GM12878 (cell line): ENCODE measurements around the gene SFXN5. TPM values are rescaled to one million over a fixed set of nuclear protein-coding genes. Genes with fewer than 3 reads are reported as not detected.
"Not testable (repeated sequence)": the region's sequence is repeated elsewhere in the genome, so short reads cannot be mapped to it uniquely, and the experiment has no call there.

Experiments used
- ATAC-seq: fragments of 200-7000 bp; cut with Tn5 transposase; 3 replicates; pipeline ENCODE4 v1.9.1; 2020; ENCODE audit warnings: mild to moderate bottlenecking, moderate library complexity
- BruUV-seq: library from RNA; stranded (reverse); fragments of 400-500 nt; replicated peaks from 2 replicates; lab custom pipeline; 2021; lab: Mats Ljungman, UMichigan
- CTCF ChIA-PET: fragments of 300-600 bp; sonication (Branson Sonifier 250); formaldehyde crosslinking; extraction: SDS; loops from one replicate; lab custom pipeline; 2021; ENCODE audit warnings: inconsistent platforms; lab: Yijun Ruan, JAX
- POLR2A ChIA-PET: fragments of 350-600 bp; formaldehyde crosslinking; extraction: SDS; loops from one replicate; lab custom pipeline; 2021; ENCODE audit warnings: inconsistent platforms; lab: Charles Lee
- RAD21 ChIA-PET: fragments of 300-600 bp; sonication (Branson Sonifier 250); formaldehyde crosslinking; loops from one replicate; lab custom pipeline; 2023; ENCODE audit warnings: antibody characterized with exemption; ENCODE audit not compliant: unreplicated experiment; lab: Charles Lee
- SMC1A ChIA-PET: fragments of 300-600 bp; sonication (Branson Sonifier 250); formaldehyde crosslinking; loops from one replicate; lab custom pipeline; 2023; ENCODE audit not compliant: unreplicated experiment, uncharacterized antibody; lab: Charles Lee
- DNase-seq: peaks from one replicate; pipeline ENCODE4 v3.0.0-alpha.2; 2011; ENCODE audit warnings: low read depth, low spot score
- FAIRE-seq: peaks from 3 replicates; lab custom pipeline; 2011; peaks lifted over from hg19 to GRCh38; lab: Jason Lieb, UNC
- H2AFZ ChIP-seq: 2 replicates; pipeline ENCODE4 v1.6.0; 2011; ENCODE audit warnings: low read depth, low read length, control low read depth; ENCODE audit not compliant: control insufficient read depth
- H3K27ac ChIP-seq: 2 replicates; pipeline ENCODE4 v1.5.1; 2011; ENCODE audit warnings: control low read depth; ENCODE audit not compliant: control insufficient read depth, insufficient read depth
- H3K27me3 ChIP-seq, 2 experiments: replicated peaks in 1 of 2; 2 replicates each; pipeline versions ENCODE4 v1.6.0 to v1.6.1; 2011; ENCODE audit warnings: low read length in 1 of 2; ENCODE audit not compliant: control insufficient read depth in 2 of 2, insufficient read depth in 2 of 2
- H3K36me3 ChIP-seq, 2 experiments: 2 replicates each; pipeline ENCODE4 v1.5.1; 2011; ENCODE audit warnings: low read length in 1 of 2; ENCODE audit not compliant: control insufficient read depth in 2 of 2, insufficient read depth in 2 of 2
- H3K4me1 ChIP-seq: 2 replicates; pipeline ENCODE4 v1.6.1; 2011; ENCODE audit warnings: mild to moderate bottlenecking, low read length, moderate library complexity, mixed read lengths; ENCODE audit not compliant: control insufficient read depth, insufficient read depth
- H3K4me2 ChIP-seq: 2 replicates; pipeline ENCODE4 v1.6.0; 2011; ENCODE audit warnings: control low read depth; ENCODE audit not compliant: control insufficient read depth, insufficient read depth
- H3K4me3 ChIP-seq: fragments of 200-600 bp; sonication (generic); 2 replicates; pipeline ENCODE4 v1.5.1; 2016
- H3K79me2 ChIP-seq: 2 replicates; pipeline ENCODE4 v1.6.0; 2011; ENCODE audit warnings: low read length; ENCODE audit not compliant: control insufficient read depth, insufficient read depth
- H3K9ac ChIP-seq: 2 replicates; pipeline ENCODE4 v1.8.0; 2011; ENCODE audit warnings: low read length, control low read depth, mixed read lengths; ENCODE audit not compliant: control insufficient read depth, insufficient read depth
- H3K9me3 ChIP-seq: replicated peaks from 3 replicates; pipeline ENCODE4 v1.5.1; 2011; ENCODE audit warnings: mild to moderate bottlenecking, low read length; ENCODE audit not compliant: control insufficient read depth, insufficient read depth
- H4K20me1 ChIP-seq: 2 replicates; pipeline ENCODE4 v1.6.0; 2011; ENCODE audit not compliant: control insufficient read depth, insufficient read depth
- CBFB ChIP-seq: IDR thresholded peaks from 2 replicates; pipeline ENCODE4 v1.6.1; 2016; ENCODE audit warnings: antibody characterized with exemption, low read depth
- GATAD2B ChIP-seq: fragments of 450-650 bp; conservative IDR thresholded peaks from 2 replicates; pipeline ENCODE4 v1.6.1; 2017; ENCODE audit warnings: low read depth, mild to moderate bottlenecking, moderate library complexity
- JUND ChIP-seq: IDR thresholded peaks from 2 replicates; pipeline ENCODE4 v1.6.1; 2012; ENCODE audit warnings: low read depth, mild to moderate bottlenecking, low read length, improper control_type of control experiment, moderate library complexity
- KLF5 ChIP-seq: fragments of 450-650 bp; IDR thresholded peaks from 2 replicates; pipeline ENCODE4 v1.6.1; 2014; ENCODE audit warnings: mild to moderate bottlenecking; ENCODE audit not compliant: partially characterized antibody
- PAX8 ChIP-seq: fragments of 450-650 bp; IDR thresholded peaks from 2 replicates; pipeline ENCODE4 v1.6.1; 2017; ENCODE audit warnings: mild to moderate bottlenecking, moderate library complexity
- PBX3 ChIP-seq: IDR thresholded peaks from 2 replicates; pipeline ENCODE4 v1.6.1; 2011; ENCODE audit warnings: mild to moderate bottlenecking, low read depth, low read length, moderate library complexity; ENCODE audit not compliant: insufficient replicate concordance
- POU2F2 ChIP-seq: IDR thresholded peaks from 3 replicates; pipeline ENCODE4 v1.6.1; 2011; ENCODE audit warnings: low read depth, mild to moderate bottlenecking, low read length, borderline replicate concordance
- PRDM15 ChIP-seq: fragments of 450-650 bp; formaldehyde crosslinking; IDR thresholded peaks from 2 replicates; pipeline ENCODE4 v1.4.0; 2020; ENCODE audit warnings: mild to moderate bottlenecking, moderate library complexity
- RELB ChIP-seq: fragments of 450-650 bp; IDR thresholded peaks from 2 replicates; pipeline ENCODE4 v1.6.1; 2017; ENCODE audit warnings: low read depth, mild to moderate bottlenecking, moderate library complexity
- TCF7 ChIP-seq: IDR thresholded peaks from 2 replicates; pipeline ENCODE4 v1.6.1; 2014; ENCODE audit warnings: antibody characterized with exemption, borderline replicate concordance
- WGBS: methylation state at CpG from one replicate; pipeline ENCODE4 v1.1.6; 2016; ENCODE audit warnings: low lambda C conversion rate; ENCODE audit not compliant: insufficient replicate concordance, insufficient coverage; ENCODE audit errors: missing lambda C conversion rate; 5-methylcytosine and 5-hydroxymethylcytosine counted together
- in situ Hi-C: fragments of 300-500 bp; cut with MboI; formaldehyde crosslinking; loops from 9 replicates; pipeline ENCODE4 v1.14.3; 2018; ENCODE audit warnings: mixed read lengths
- intact Hi-C: fragments of 100-400 bp; cut with micrococcal nuclease; formaldehyde crosslinking; loops from one replicate; pipeline ENCODE4 v1.14.2; 2022; ENCODE audit not compliant: unreplicated experiment
- polyA plus RNA-seq, 11 experiments: library from polyadenylated mRNA; depleted of rRNA in 4 of 11; unstranded in 6 of 11; stranded (reverse) in 5 of 11; fragments of >200 nt; fragmentation: Nextera tagmentation in 4 of 11; fragmentation: Illumina TruSeq in 1 of 11; extraction: Ambion mirVana in 4 of 11; extraction: Trizol in 1 of 11; gene quantifications; 1 replicate in 1 of 11; 2 replicates in 10 of 11; pipeline versions ENCODE4 v1.2.1 to v1.2.3, GENCODE V29; 2011 to 2016; ENCODE audit warnings: inconsistent platforms in 2 of 11, missing spikeins in 2 of 11, low read depth in 1 of 11
- total RNA-seq, 4 experiments: library from RNA; depleted of rRNA in 3 of 4; stranded (reverse); fragments of >200 nt in 3 of 4; fragmentation: Illumina TruSeq in 1 of 4; extraction: Trizol in 1 of 4; gene quantifications; 2 replicates each; pipeline versions ENCODE4 v1.2.1 to v1.2.3, GENCODE V29; 2013 to 2021

The SFXN5 gene
- total and polyA plus RNA-seq, 10 of the 15 experiments (the other 5 are each of a cell fraction or from before 2014, with no cell fraction given): 3.3 to 15.9 (median 11.2) TPM

- no peak for TF ChIP-seq PRDM15 (CRISPR knock-in tag)
- no peak for TF ChIP-seq PAX8
- TF ChIP-seq CBFB: peak; percentile 93
- TF ChIP-seq GATAD2B: 0 out of 2 replicates have a peak, but pooled peaks have one; percentile 51
- no peak; the same call in 2 of the 3 replicates for TF ChIP-seq POU2F2
- peak; percentile 99 for TF ChIP-seq PBX3
- TF ChIP-seq JUND: no peak
- TF ChIP-seq RELB: peak; percentile 82
- TF ChIP-seq TCF7: no peak
- no peak for TF ChIP-seq KLF5
- TF ChIP-seq, all 136 proteins: peak for 56
Observed at GRCh38 chr2:73071360-73072128, at the start of gene SFXN5 (continued).

GRCh38 chr2:73119611-73120239 lies 48.2 kb upstream of the SFXN5 start:
- in situ Hi-C loops, FAIRE-seq, H3K79me2 ChIP-seq, H3K27me3 ChIP-seq, BruUV-seq, H4K20me1 ChIP-seq, H3K9ac ChIP-seq, H3K9me3 ChIP-seq, ATAC-seq, H3K4me3 ChIP-seq, intact Hi-C loops, H3K4me1 ChIP-seq, H2AFZ ChIP-seq, DNase-seq, H3K27ac ChIP-seq, RAD21 ChIA-PET, H3K36me3 ChIP-seq, SMC1A ChIA-PET, POLR2A ChIA-PET, CTCF ChIA-PET, H3K4me2 ChIP-seq: not testable (repeated sequence)
- WGBS: 68% methylated on average over 11 of the region's 11 CpGs
